Right renal pelvis (tissue), 4 donors: ENCODE results near the gene SUGCT. TPM values are rescaled to one million over a fixed set of nuclear protein-coding genes. Genes with fewer than 3 reads are reported as not detected.
"Not testable (repeated sequence)": the region's sequence is repeated elsewhere in the genome, so short reads cannot be mapped to it uniquely, and the experiment has no call there.

Experiments used
- DNase-seq, 4 donors: peaks; one replicate each; pipeline ENCODE4 v3.0.0-alpha.2; 2013; ENCODE audit warnings: low read depth in 4 of 4, low spot score in 3 of 4, missing footprints in 1 of 4
- polyA plus RNA-seq, 4 donors: library from polyadenylated mRNA; unstranded; fragments of 120-200 nt; gene quantifications; one replicate each; pipeline ENCODE4 v1.2.1, GENCODE V29; 2013; ENCODE audit not compliant: insufficient read length in 4 of 4

The SUGCT gene
- polyA plus RNA-seq, 4 donors, result 12.1 to 17.6 (median 15.0) TPM

- no peak for DNase-seq
Measured at GRCh38 chr7:40197527-40197926, 62.7 kb downstream of the SUGCT start.

DNA sequence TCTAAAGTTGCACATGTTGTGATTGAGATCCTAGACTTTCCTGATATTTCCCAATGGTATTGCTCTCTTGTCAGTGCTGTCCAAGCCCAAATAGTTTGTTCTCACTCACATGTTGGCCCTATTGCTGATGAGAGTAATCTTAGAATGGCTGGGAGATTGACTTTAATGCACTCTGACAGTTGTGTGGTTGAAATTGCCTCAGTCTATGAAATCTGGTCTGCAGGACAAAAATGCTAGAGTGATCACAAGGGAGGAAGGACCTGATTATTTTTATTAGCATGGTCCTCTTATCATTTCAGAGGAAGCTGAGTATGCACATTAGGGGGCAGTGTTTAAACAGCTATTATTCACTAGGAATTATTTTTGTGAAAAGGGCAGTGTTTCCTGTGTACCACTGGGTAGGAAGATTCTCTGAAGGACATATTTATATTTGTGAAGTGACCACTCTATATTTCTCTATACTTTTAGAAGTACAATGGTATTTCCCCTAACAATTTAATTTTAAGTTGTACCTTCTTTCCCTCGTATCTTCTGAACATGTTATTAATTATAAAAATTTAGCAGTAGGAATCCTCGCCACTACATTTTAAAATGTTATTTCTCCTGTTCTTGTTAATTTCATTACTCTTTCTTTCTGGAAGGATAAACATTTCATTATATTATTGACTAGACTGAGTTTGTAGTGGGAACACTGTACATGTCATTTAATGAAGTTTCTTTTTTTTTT, 64.4 kb downstream of the SUGCT start:
- DNase-seq, result no peak

DNA sequence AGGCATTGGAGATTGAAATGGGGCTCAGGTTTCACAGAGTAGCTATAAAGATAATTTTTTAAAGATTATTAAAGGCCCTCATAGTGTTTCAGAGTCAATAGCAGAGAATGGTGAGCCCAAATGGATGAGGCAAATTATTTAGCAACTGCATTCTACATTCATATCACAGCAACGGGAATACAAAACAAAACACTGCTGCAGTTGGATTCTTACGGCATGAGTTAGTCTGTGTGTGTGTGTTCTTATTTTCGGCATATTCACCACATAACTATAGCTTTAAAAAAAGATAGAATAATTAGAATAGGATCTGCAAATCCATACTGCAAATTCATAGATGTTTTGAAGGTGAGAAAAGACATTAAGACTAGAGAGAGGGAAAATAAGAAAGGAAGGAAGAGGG, 66.0 kb downstream of the SUGCT start:
- DNase-seq, result no peak

DNA sequence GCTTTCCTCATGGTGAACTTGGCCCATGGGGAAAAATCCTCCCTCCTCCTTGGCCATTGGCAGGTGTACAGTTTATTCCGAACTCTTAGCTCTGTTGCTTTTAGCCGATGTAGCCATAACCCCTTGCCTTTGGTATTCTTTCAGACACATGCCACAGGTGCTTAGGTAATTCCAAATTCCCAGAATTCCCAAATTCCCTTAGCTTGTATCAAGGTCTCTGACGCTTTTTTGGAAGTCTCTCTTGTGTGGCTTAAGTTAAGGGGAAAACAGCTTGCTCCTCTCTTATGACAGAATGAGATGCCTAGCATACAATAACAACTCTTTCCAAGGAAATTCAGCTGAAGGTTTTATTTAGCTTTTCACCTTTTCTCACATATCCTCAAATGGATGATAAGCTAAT, 68.0 kb downstream of the SUGCT start:
- no peak for DNase-seq

DNA sequence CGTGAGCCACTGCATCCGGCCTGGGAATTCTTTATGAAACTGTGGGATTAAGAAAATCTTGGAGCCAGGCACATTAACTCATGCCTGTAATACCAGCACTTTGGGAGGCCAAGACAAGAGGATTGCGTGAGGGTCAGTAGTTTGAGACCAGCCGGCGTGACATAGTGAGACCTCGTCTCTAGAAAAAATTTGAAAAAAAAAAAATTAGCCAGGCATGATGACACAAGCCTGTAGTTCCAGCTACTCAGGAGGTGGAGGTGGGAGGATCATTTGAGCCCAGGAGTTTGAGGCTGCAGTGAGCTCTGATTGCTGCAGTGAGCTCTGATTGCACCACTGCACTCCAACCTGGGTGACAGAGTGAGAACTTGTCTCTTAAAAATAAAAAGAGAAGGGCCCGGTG, 69.8 kb downstream of the SUGCT start:
- DNase-seq, result no peak

DNA sequence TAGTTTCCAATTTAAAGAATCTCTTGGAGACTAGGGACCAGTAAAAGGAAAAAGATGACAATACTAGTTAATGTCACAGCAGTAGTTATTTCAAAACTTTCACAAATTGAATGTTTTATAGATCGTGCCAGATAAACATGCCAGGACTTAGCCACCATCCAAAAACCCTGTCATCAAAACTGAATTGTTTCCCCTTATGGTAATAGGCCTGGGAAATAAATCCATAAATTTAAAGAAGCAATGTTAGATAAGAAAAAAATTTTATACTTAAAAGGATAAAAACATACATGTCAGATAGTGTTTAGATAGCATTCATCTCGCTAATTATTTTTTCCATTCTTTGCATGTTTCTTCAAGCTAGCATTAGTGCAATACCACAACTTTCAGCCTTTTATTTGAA, 71.2 kb downstream of the SUGCT start:
- DNase-seq, result no peak

- DNase-seq, result no peak
Measured at GRCh38 chr7:40211276-40212003, 76.6 kb downstream of the SUGCT start.

DNA sequence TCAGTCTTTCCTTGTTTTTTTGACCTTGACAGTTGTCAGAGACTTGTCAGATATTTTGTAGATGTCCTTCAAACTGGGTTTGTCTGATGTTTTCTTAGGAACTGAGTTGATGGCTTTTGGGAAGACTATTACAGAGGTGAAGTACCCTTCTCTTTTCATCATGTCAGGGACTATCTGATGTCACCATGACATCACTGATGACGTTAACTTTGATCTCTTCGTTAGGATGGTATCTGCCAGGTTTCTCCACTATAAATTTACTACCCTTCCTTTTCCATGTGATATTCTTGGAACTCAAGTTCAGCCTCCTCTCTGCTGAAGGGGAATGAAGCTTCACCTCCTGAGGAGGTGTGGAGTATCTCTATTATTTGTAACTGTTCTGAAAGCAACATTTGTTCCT, 78.5 kb downstream of the SUGCT start:
- no peak for DNase-seq

GRCh38 chr7:40213856-40214255, 79.1 kb downstream of the SUGCT start:
- DNase-seq, result no peak

- not testable (repeated sequence) for DNase-seq
Measured at GRCh38 chr7:40218612-40219011, 83.8 kb downstream of the SUGCT start.

DNA sequence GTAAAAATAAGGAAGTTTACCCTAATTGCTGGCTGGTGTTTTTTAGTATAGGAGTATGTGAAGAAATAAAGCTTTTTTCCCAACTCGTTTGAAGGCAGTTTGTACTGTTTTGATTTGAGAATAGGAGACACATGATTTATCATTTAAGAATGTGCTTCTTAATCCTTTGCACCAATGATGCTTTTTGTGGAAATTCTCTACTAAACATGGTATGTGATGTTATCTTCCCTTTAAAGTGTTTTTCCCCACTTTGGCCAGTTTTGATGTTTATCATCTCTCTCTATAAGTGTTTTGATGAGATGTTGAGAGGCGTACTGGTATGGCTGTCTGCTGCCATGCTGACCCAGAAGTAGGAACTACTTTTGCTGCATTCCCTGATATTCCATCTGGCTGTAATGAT, 85.1 kb downstream of the SUGCT start:
- no peak for DNase-seq

GRCh38 chr7:40220421-40220911, 85.7 kb downstream of the SUGCT start:
- no peak for DNase-seq

DNA sequence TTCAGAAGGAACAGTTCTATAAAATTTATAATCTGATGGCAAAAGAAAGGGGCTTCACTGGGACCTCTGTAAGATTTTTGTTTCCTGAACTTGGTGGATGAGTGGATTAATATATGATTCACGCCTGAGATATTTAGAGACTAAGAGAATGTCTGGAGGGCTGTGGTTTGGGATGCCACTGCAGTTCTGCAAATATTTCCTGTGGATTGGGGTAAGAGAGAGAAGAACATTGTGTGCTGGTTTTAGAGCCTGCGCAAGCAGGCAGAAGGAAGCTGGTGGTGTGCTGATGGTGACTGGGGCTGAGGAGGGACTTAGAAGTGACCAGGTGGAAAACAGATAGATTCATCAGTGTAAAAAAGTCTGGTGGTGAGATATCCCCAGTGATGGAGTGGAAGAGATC, 87.0 kb downstream of the SUGCT start:
- DNase-seq, result no peak

- no peak for DNase-seq
Measured at GRCh38 chr7:40223451-40224127, 88.8 kb downstream of the SUGCT start.

- no peak for DNase-seq
Measured at GRCh38 chr7:40230101-40230500, 95.3 kb downstream of the SUGCT start.

- no peak for DNase-seq
Measured at GRCh38 chr7:40231796-40232195, 97.0 kb downstream of the SUGCT start.

- DNase-seq, result peak in 3 of 4 donors; percentile 30 to 47 (median 38)
Measured at GRCh38 chr7:40232242-40232893, 97.6 kb downstream of the SUGCT start.

GRCh38 chr7:40234046-40234445, 99.2 kb downstream of the SUGCT start:
- DNase-seq, result no peak

DNA sequence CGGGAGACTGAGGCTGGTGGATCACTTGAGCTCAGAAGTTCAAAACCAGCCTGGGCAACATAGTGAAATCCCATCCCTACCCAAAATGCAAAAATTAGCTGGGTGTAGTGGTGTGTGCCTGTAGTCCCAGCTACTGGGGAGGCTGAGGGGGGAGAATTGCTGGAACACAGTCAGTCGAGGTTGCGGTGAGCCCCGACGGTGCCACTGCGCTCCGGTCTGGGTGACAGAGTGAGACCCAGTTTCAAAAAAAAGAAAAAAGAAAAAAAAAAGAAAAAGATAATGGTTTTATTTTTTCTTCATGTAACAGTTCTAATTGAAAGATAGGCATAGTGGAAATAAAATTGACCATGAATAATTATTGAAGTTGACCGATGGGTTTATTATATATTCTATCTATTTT, 99.9 kb downstream of the SUGCT start:
- DNase-seq, result no peak

- DNase-seq, result no peak
Measured at GRCh38 chr7:40237731-40238130, 102.9 kb downstream of the SUGCT start.

- no peak for DNase-seq
Measured at GRCh38 chr7:40239755-40240303, 105.0 kb downstream of the SUGCT start.
